HG03439 (cell line): ENCODE data around the gene USP8.
"Not testable (repeated sequence)": the region's sequence is repeated elsewhere in the genome, so short reads cannot be mapped to it uniquely, and the experiment has no call there.

Source experiments
- ATAC-seq: cut with Tn5 transposase; IDR thresholded peaks from one replicate; pipeline ENCODE4 v1.9.1; 2021; ENCODE audit warnings: mild to moderate bottlenecking, moderate library complexity; ENCODE audit not compliant: unreplicated experiment

The USP8 gene

GRCh38 chr15:50438251-50438650, 14.0 kb downstream of the USP8 start:
- no peak for ATAC-seq

GRCh38 chr15:50440932-50441331, 16.7 kb downstream of the USP8 start:
- ATAC-seq, result no peak

GRCh38 chr15:50452927-50453326, 28.7 kb downstream of the USP8 start:
- ATAC-seq, result no peak

- ATAC-seq, result no peak
Measured at GRCh38 chr15:50458348-50459112, 34.3 kb downstream of the USP8 start.

GRCh38 chr15:50463423-50464358, 39.5 kb downstream of the USP8 start:
- ATAC-seq, result no peak

- ATAC-seq, result no peak
Measured at GRCh38 chr15:50471072-50471471, 46.9 kb downstream of the USP8 start.

- ATAC-seq, result no peak
Measured at GRCh38 chr15:50476143-50476542, 51.9 kb downstream of the USP8 start.

GRCh38 chr15:50484781-50485180, 60.6 kb downstream of the USP8 start:
- ATAC-seq, result no peak

GRCh38 chr15:50485389-50485788, 61.2 kb downstream of the USP8 start:
- no peak for ATAC-seq

GRCh38 chr15:50487287-50487686, 63.1 kb downstream of the USP8 start:
- ATAC-seq, result no peak

- ATAC-seq, result no peak
Measured at GRCh38 chr15:50493625-50494024, 69.4 kb downstream of the USP8 start.

- not testable (repeated sequence) for ATAC-seq
Measured at GRCh38 chr15:50494547-50494946, 70.3 kb downstream of the USP8 start.

GRCh38 chr15:50496692-50497091, 72.5 kb downstream of the USP8 start:
- no peak for ATAC-seq

- no peak for ATAC-seq
Measured at GRCh38 chr15:50500352-50500751, 76.1 kb downstream of the USP8 start.

- ATAC-seq, result no peak
Measured at GRCh38 chr15:50501815-50502214, 77.6 kb downstream of the USP8 start.

- ATAC-seq, result no peak
Measured at GRCh38 chr15:50503144-50503543, 78.9 kb downstream of the USP8 start.

GRCh38 chr15:50505656-50506055, 81.5 kb downstream of the USP8 start:
- ATAC-seq, result not testable (repeated sequence)

- ATAC-seq, result no peak
Measured at GRCh38 chr15:50506121-50506520, 81.9 kb downstream of the USP8 start.

GRCh38 chr15:50513001-50513400, 88.8 kb downstream of the USP8 start:
- ATAC-seq, result no peak

- no peak for ATAC-seq
Measured at GRCh38 chr15:50519740-50520425, 95.7 kb downstream of the USP8 start.

GRCh38 chr15:50523851-50524251, 99.6 kb downstream of the USP8 start:
- ATAC-seq, result no peak
